DND-41 (cell line): ENCODE results near the gene TMEM119.

Source experiments
- CTCF ChIP-seq: IDR thresholded peaks from 2 replicates; pipeline ENCODE4 v1.5.1; 2012; ENCODE audit warnings: borderline replicate concordance, low read length, moderate library complexity, mild to moderate bottlenecking; ENCODE audit not compliant: poor library complexity, severe bottlenecking; ENCODE audit errors: extremely low read depth
- EZH2 ChIP-seq: IDR thresholded peaks from 3 replicates; pipeline ENCODE4 v1.6.1; 2012; ENCODE audit warnings: borderline replicate concordance, low read depth, mild to moderate bottlenecking, moderate library complexity, low read length, inconsistent platforms; ENCODE audit not compliant: severe bottlenecking

DNA sequence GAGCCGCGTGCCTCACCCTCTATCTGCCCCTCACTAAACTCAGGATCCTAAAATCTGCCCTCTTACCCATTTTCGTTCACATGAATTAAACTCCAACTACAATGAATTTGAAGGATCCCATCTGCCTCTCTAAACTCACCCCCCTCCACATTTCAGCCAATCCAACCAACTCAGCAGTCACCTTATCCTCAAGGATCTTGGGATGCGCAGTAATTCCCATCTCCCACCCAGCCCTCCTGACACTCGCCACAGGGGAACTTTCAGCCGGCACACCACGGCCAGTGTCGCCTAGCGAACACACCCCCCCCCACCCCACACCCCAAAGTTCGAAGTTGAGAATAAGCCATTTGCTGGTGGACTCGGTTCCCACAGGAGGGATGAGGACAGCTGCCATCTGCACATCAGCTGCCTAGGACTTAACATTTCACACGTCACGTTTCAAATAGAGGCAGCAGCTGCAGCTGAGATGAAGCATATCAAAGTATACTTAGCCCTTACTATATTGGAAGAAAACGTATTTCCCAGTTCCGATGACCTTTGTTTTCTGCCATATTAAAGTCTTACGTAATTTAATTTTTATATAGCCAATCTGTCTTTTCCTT is 44.5 kb upstream of the TMEM119 start:
- TF ChIP-seq CTCF (no peak), EZH2 (no peak)
